GM12892 (cell line): Measurements from ENCODE around the gene AP3M1.

Experiments
- POLR2A ChIP-seq: IDR thresholded peaks from 2 replicates; pipeline ENCODE4 v1.6.1; 2011; ENCODE audit warnings: low read depth, low read length, control low read depth
- POLR2AphosphoS5 ChIP-seq: IDR thresholded peaks from 2 replicates; pipeline ENCODE4 v1.6.1; 2011; ENCODE audit warnings: low read depth, low read length, control low read depth
- TAF1 ChIP-seq: IDR thresholded peaks from 2 replicates; pipeline ENCODE4 v1.6.1; 2011; ENCODE audit warnings: low read depth, mild to moderate bottlenecking, control low read depth, low read length, borderline replicate concordance

DNA sequence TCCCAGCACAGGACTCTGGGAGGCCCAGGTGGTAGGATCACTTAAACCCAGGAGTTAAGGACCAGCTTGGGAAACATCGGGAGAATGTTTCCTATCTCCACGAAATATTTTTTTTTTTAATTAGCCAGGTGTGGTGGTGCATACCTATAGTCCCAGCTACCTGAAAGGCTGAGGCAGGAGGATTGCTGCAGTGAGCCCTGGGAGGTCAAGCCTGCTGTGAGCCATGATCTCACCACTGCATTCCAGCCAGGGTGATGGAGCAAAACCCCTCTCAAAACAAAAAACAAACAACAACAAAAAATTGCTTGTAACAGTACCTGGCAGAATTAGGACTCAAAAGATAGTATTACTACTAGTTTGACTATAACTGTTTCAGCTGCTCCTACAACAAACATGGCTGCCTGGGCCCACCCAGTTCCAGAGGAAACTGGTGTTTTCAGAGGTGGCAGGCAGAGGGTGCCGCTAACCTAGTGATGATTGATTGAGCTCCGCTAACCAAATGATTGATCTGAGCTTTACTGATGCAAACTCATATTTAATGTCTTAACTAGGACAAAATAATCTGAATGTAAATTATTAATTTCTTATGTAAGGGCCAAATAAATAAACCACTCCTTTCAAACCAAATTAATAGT lies 57.0 kb downstream of the AP3M1 start:
- TF ChIP-seq POLR2AphosphoS5 (no peak), POLR2A (no peak), TAF1 (no peak)
